ENCODE data around the gene ABCG4. TPM values are rescaled to one million over a fixed set of nuclear protein-coding genes. Genes with fewer than 3 reads are reported as not detected.
A peak's percentile ranks its signal among the peaks of the same experiment; 100 is the strongest.

ABCG4 gene
- total and polyA plus RNA-seq, 9 of the 15 experiments (the other 6 are each of a cell fraction or from before 2014, with no cell fraction given) = 0.03 to 0.11 (median 0.07) TPM; not detected in 4

GRCh38 chr11:119121008-119121810 lies 27.6 kb upstream of the ABCG4 start, which contains the start of gene HINFP (continued):
- no peak for TF ChIP-seq ZNF512 (tag; IDR thresholded peaks at IDR 0.05)
- no peak for TF ChIP-seq DACH1 (IDR thresholded peaks at IDR 0.05; ENCODE audit: partially characterized antibody)
- TF ChIP-seq RBFOX2 (IDR thresholded peaks at IDR 0.05; ENCODE audit: low read depth, low read length) = peak; percentile 83
- no peak for TF ChIP-seq HMGXB4 (CRISPR knock-in tag; IDR thresholded peaks at IDR 0.05)
- no peak for TF ChIP-seq HLTF (IDR thresholded peaks at IDR 0.05)
- peak; percentile 69 for TF ChIP-seq ZNF431 (CRISPR knock-in tag; IDR thresholded peaks at IDR 0.05)
- TF ChIP-seq ZNF583 (CRISPR knock-in tag; IDR thresholded peaks at IDR 0.05) = no peak
- peak; percentile 78 for TF ChIP-seq NFYB (IDR thresholded peaks at IDR 0.05; ENCODE audit: extremely low read depth, insufficient read length)
- no peak for TF ChIP-seq PRMT5 (CRISPR knock-in tag; IDR thresholded peaks at IDR 0.05)
- TF ChIP-seq NR2F6 (CRISPR knock-in tag; IDR thresholded peaks at IDR 0.05) = no peak
- TF ChIP-seq ZNF77 (CRISPR knock-in tag; IDR thresholded peaks at IDR 0.05) = no peak
- TF ChIP-seq NCOR1 (IDR thresholded peaks at IDR 0.05) = no peak
- no peak for TF ChIP-seq ZNF133 (CRISPR knock-in tag; IDR thresholded peaks at IDR 0.05)
- no peak for TF ChIP-seq MIER1 (IDR thresholded peaks at IDR 0.05; ENCODE audit: low read depth)
- TF ChIP-seq SRF (CRISPR knock-in tag; IDR thresholded peaks at IDR 0.05) = no peak; a peak in 1 of 4 replicates
- TF ChIP-seq MYBL2 (IDR thresholded peaks at IDR 0.05; ENCODE audit: low read depth) = no peak
- no peak for TF ChIP-seq MYBL2 (CRISPR knock-in tag; IDR thresholded peaks at IDR 0.05; ENCODE audit: borderline replicate concordance)
